ENCODE results near the gene PTPN2. TPM values are rescaled to one million over a fixed set of nuclear protein-coding genes. Genes with fewer than 3 reads are reported as not detected.

Gene PTPN2
- total and polyA plus RNA-seq, 2 experiments from 2014 or later, result 49.9 to 65.5 TPM

- TF ChIP-seq REST (IDR thresholded peaks at IDR 0.05; ENCODE audit: unreplicated experiment), result no peak
- TF ChIP-seq NANOG (IDR thresholded peaks at IDR 0.05; ENCODE audit: borderline replicate concordance), result no peak
- no peak for TF ChIP-seq EZH2 (IDR thresholded peaks at IDR 0.05; ENCODE audit: low read depth, unreplicated experiment)
- TF ChIP-seq JUNB (IDR thresholded peaks at IDR 0.05; ENCODE audit: unreplicated experiment), result no peak
These were observed 58.8 kb downstream of the PTPN2 start (continued) for GRCh38 chr18:12825230-12825629.

- H3K4me3 ChIP-seq, result no peak overlapping the region
- H3K36me3 ChIP-seq (ENCODE audit: insufficient read depth), result peaks cover 12% of the 10 kb centered on the region; the same call in 1 of the 2 replicates
- peaks cover 47% of the 10 kb centered on the region for H3K36me3 Mint-ChIP-seq (ENCODE audit: low read depth)
- no peaks in the 10 kb centered on the region; the same call in none of the 2 replicates for H3K79me2 ChIP-seq (replicated peaks; ENCODE audit: insufficient read depth)
- no peak overlapping the region for H3K27ac Mint-ChIP-seq
- ATAC-seq (no peak), DNase-seq (ENCODE audit: low spot score) (no peak)
- H3K9me2 ChIP-seq (ENCODE audit: insufficient read depth), result no peaks in the 10 kb centered on the region
- no peak overlapping the region for H2AFZ ChIP-seq
- peaks cover 2% of the 10 kb centered on the region for H3K27me3 Mint-ChIP-seq (ENCODE audit: insufficient read depth, low read depth, poor library complexity)
- TF ChIP-seq ZNF114 (CRISPR knock-in tag; IDR thresholded peaks at IDR 0.05) (no peak), EZH2 (IDR thresholded peaks at IDR 0.05; ENCODE audit: low read depth, unreplicated experiment) (no peak), JUNB (IDR thresholded peaks at IDR 0.05; ENCODE audit: unreplicated experiment) (no peak), POLR2AphosphoS5 (IDR thresholded peaks at IDR 0.05; ENCODE audit: low read depth) (no peak), ZNF462 (CRISPR knock-in tag; IDR thresholded peaks at IDR 0.05) (no peak), REST (IDR thresholded peaks at IDR 0.05; ENCODE audit: unreplicated experiment) (no peak)
- peaks cover 34% of the 10 kb centered on the region for H3K4me1 Mint-ChIP-seq
- no peaks in the 10 kb centered on the region for H3F3A ChIP-seq (replicated peaks; ENCODE audit: low read depth)
- H3K4me3 Mint-ChIP-seq, result no peak overlapping the region
- no peak overlapping the region for H3K27ac ChIP-seq (ENCODE audit: low read depth)
- peaks cover 14% of the 10 kb centered on the region; the same call in 2 of the 3 replicates for H3K9me3 Mint-ChIP-seq
- no peaks in the 10 kb centered on the region for H3K27me3 ChIP-seq (ENCODE audit: insufficient read depth)
- no peak overlapping the region for H3K4me2 ChIP-seq
- peaks cover 29% of the 10 kb centered on the region for H3K4me1 ChIP-seq (ENCODE audit: insufficient read depth)
- peaks cover 7% of the 10 kb centered on the region for H4K20me1 ChIP-seq (replicated peaks; ENCODE audit: insufficient read depth)
These were observed 60.1 kb downstream of the PTPN2 start for GRCh38 chr18:12823892-12824291.

All from GM23338 (cell line).